ENCODE results near the gene MAPK9. TPM values are rescaled to one million over a fixed set of nuclear protein-coding genes. Genes with fewer than 3 reads are reported as not detected.

The MAPK9 gene
- total RNA-seq, 1 experiment from 2014 or later, result 54.0 TPM

DNA sequence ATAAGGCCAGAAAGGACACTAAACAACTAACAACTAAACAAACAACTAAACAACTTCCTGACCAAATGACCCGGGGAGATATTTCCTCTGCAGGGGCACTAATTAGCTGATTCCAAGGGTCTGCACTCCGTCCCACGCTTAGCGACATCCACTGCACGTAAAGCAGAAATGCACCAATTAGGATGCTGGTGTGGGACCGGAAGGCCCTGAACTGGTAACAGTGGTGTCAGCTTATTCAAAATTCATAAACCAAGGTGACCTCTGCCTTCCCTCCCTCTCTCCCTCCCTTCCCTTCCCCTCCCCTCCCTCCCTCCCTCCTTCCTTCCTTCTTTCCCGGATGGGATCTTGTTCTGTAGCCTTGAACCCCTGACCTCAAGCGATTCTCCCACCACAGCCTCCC lies 92.5 kb downstream of the MAPK9 start:
- Histone ChIP-seq H3K27ac (no peak overlapping the region), H3K4me2 (no peak overlapping the region), H3F3A (ENCODE audit: insufficient read depth, low read depth) (no peaks in the 10 kb centered on the region), H3K9me2 (ENCODE audit: insufficient read depth) (no peaks in the 10 kb centered on the region), H3K4me1 (replicated peaks; ENCODE audit: insufficient read depth) (no peaks in the 10 kb centered on the region), H3K27me3 (ENCODE audit: insufficient read depth, low read depth) (no peaks in the 10 kb centered on the region), H3K36me3 (ENCODE audit: low read depth) (no peaks in the 10 kb centered on the region), H3K4me3 (no peak overlapping the region), H3K9me3 (ENCODE audit: insufficient read depth, low read depth) (no peaks in the 10 kb centered on the region), H2AFZ (no peak overlapping the region), H4K20me1 (ENCODE audit: insufficient read depth) (no peaks in the 10 kb centered on the region), H3K79me2 (ENCODE audit: low read depth) (no peaks in the 10 kb centered on the region)
- BruUV-seq (replicated peaks), result no TSS peak
- POLR2A ChIA-PET (ENCODE audit: unreplicated experiment), result no interaction called here
- no peak for DNase-seq
- CTCF ChIA-PET, result no interaction called here
- TF ChIP-seq CTCF (conservative IDR thresholded peaks at IDR 0.05), result no peak
- no peak for TF ChIP-seq EZH2 (IDR thresholded peaks at IDR 0.05; ENCODE audit: low read depth)
- intact Hi-C loops (cut with micrococcal nuclease; ENCODE audit: unreplicated experiment), result no loop called here

DNA sequence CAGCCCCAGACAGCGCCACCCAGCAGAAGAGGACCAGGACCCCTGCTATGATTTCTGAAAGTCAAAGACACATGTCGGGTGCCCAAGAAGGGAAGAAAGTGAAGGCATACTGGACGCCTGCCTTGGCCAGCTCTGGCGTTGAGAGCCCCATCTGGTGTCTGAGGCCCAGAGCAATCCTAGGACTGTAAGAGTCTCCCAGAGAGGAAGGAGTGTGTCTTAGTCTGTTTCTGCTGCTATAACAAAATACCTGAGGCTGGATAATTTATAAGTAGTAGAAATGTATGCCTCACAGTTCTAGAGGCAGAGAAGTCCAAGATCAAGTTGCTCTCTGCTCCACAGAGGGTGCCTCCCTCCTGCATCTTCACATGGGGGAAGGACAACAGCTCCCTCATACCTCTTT lies 93.7 kb downstream of the MAPK9 start:
- BruUV-seq (replicated peaks), result no TSS peak
- no peaks in the 10 kb centered on the region for H3K27me3 ChIP-seq (ENCODE audit: insufficient read depth, low read depth)
- H3K4me2 ChIP-seq, result no peak overlapping the region
- TF ChIP-seq EZH2 (IDR thresholded peaks at IDR 0.05; ENCODE audit: low read depth) (no peak), CTCF (conservative IDR thresholded peaks at IDR 0.05) (no peak)
- no peak for DNase-seq
- H4K20me1 ChIP-seq (ENCODE audit: insufficient read depth), result no peaks in the 10 kb centered on the region
- H3K79me2 ChIP-seq (ENCODE audit: low read depth), result no peaks in the 10 kb centered on the region
- no peak overlapping the region for H3K27ac ChIP-seq
- H2AFZ ChIP-seq, result no peak overlapping the region
- H3K9me2 ChIP-seq (ENCODE audit: insufficient read depth), result no peaks in the 10 kb centered on the region
- H3K36me3 ChIP-seq (ENCODE audit: low read depth), result no peaks in the 10 kb centered on the region
- intact Hi-C loops (cut with micrococcal nuclease; ENCODE audit: unreplicated experiment), result no loop called here
- ChIA-PET CTCF (no interaction called here), POLR2A (ENCODE audit: unreplicated experiment) (no interaction called here)
- H3K4me1 ChIP-seq (replicated peaks; ENCODE audit: insufficient read depth), result no peaks in the 10 kb centered on the region
- H3K9me3 ChIP-seq (ENCODE audit: insufficient read depth, low read depth), result no peaks in the 10 kb centered on the region
- no peaks in the 10 kb centered on the region for H3F3A ChIP-seq (ENCODE audit: insufficient read depth, low read depth)
- H3K4me3 ChIP-seq, result no peak overlapping the region

DNA sequence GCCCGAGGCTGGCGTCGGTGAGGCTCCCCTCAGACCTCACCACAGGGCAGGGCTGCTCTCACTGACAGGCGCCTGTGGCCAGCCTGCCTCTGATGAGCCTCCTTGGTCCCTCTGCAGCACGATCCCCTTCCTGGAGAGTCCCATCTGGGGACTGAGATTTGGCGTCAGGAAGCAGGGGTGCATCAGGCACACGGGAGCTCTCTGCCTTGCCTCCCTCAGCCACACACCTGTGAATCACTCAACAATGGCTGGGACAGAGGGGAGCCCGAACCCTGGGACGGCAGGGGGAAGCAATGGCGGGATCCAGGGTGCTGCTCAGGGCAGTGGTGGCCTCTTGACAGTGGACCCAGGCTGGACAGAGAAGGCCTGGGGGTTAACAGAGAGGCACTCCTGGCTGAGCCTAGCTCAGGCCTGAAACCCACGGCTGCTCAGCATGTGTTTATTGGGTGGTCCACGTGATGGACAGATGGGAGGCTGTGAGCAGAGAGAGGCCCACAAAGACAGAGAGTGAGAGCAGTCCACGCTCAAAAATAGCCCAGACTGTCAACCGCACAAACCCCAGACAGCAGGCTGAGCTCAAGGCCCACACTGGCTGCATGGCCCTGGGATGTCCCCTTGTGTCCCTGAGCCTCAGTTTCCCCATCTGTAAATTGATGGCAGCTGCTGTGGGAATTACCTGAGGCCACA lies 94.7 kb downstream of the MAPK9 start:
- no peaks in the 10 kb centered on the region for H3K9me2 ChIP-seq (ENCODE audit: insufficient read depth)
- H3K36me3 ChIP-seq (ENCODE audit: low read depth), result no peaks in the 10 kb centered on the region
- intact Hi-C loops (cut with micrococcal nuclease; ENCODE audit: unreplicated experiment), result no loop called here
- TF ChIP-seq EZH2 (IDR thresholded peaks at IDR 0.05; ENCODE audit: low read depth) (no peak), CTCF (conservative IDR thresholded peaks at IDR 0.05) (no peak)
- no peak overlapping the region for H3K27ac ChIP-seq
- no peaks in the 10 kb centered on the region for H3K79me2 ChIP-seq (ENCODE audit: low read depth)
- H3K4me2 ChIP-seq, result no peak overlapping the region
- no peaks in the 10 kb centered on the region for H3K4me1 ChIP-seq (replicated peaks; ENCODE audit: insufficient read depth)
- no peaks in the 10 kb centered on the region for H3F3A ChIP-seq (ENCODE audit: insufficient read depth, low read depth)
- no peak for DNase-seq
- no peak overlapping the region for H2AFZ ChIP-seq
- no TSS peak for BruUV-seq (replicated peaks)
- no peaks in the 10 kb centered on the region for H3K27me3 ChIP-seq (ENCODE audit: insufficient read depth, low read depth)
- no peaks in the 10 kb centered on the region for H4K20me1 ChIP-seq (ENCODE audit: insufficient read depth)
- ChIA-PET POLR2A (ENCODE audit: unreplicated experiment) (no interaction called here), CTCF (no interaction called here)
- H3K9me3 ChIP-seq (ENCODE audit: insufficient read depth, low read depth), result no peaks in the 10 kb centered on the region
- H3K4me3 ChIP-seq, result no peak overlapping the region
